Neural crest cell (in vitro differentiated cells): ENCODE data around the gene TP63. TPM values are rescaled to one million over a fixed set of nuclear protein-coding genes. Genes with fewer than 3 reads are reported as not detected.

Experiments used
- DNase-seq: peaks from one replicate; pipeline ENCODE4 v3.0.0; 2021; ENCODE audit warnings: low read depth, mixed read lengths, low spot score
- H3K27ac Mint-ChIP-seq: one replicate; pipeline ENCODE4 v1.8.0; 2021; ENCODE audit warnings: mild to moderate bottlenecking, mixed read lengths; ENCODE audit not compliant: unreplicated experiment
- H3K27me3 Mint-ChIP-seq: 2 replicates; pipeline ENCODE4 v1.8.0; 2021; ENCODE audit warnings: low read depth, mild to moderate bottlenecking, mixed read lengths
- H3K36me3 Mint-ChIP-seq: 2 replicates; pipeline ENCODE4 v1.8.0; 2021; ENCODE audit warnings: low read depth, mild to moderate bottlenecking, mixed read lengths
- H3K4me1 Mint-ChIP-seq: 2 replicates; pipeline ENCODE4 v1.8.0; 2021; ENCODE audit warnings: mixed read lengths
- H3K4me3 Mint-ChIP-seq: one replicate; pipeline ENCODE4 v1.8.0; 2021; ENCODE audit warnings: mild to moderate bottlenecking, mixed read lengths
- H3K9me3 Mint-ChIP-seq: 2 replicates; pipeline ENCODE4 v1.8.0; 2021; ENCODE audit warnings: mixed read lengths
- total RNA-seq: library from RNA; stranded (reverse); gene quantifications from 2 replicates; pipeline ENCODE4 v1.2.1, GENCODE V29; 2021
- TF ChIP-seq, protein P1 (sequence below): fragments of 200-600 bp; sonication (generic); conservative IDR thresholded peaks from 2 replicates; pipeline ENCODE4 v1.5.0; 2021; ENCODE audit warnings: antibody characterized with exemption, mild to moderate bottlenecking

TP63 gene
- total RNA-seq, 1 donor from 2014 or later = 0.21 TPM

DNA sequence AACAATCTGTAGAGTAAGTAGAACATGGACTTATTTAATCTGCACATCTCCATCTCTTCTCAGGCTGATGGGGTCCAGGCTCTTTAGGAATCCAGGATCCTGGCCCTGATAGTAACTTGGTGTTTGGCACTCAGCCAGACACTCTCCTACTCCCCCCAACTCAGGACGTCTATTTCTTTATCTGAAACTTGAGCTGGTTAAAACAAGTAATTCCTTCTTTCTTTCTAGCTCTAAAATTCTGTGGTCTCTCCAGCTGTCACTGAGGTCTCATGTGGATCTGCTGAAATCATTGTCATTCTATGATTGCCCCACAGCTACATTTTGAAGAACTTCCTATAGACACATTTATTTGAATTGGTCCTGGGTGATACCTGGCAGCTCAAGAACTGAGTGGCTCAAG is 59.0 kb downstream of the TP63 start:
- Mint-ChIP-seq H3K27ac (no peak overlapping the region), H3K36me3 (no peaks in the 10 kb centered on the region), H3K4me1 (no peaks in the 10 kb centered on the region), H3K27me3 (no peaks in the 10 kb centered on the region), H3K4me3 (no peak overlapping the region), H3K9me3 (no peaks in the 10 kb centered on the region)
- no peak for DNase-seq
- TF ChIP-seq, protein P1, sequence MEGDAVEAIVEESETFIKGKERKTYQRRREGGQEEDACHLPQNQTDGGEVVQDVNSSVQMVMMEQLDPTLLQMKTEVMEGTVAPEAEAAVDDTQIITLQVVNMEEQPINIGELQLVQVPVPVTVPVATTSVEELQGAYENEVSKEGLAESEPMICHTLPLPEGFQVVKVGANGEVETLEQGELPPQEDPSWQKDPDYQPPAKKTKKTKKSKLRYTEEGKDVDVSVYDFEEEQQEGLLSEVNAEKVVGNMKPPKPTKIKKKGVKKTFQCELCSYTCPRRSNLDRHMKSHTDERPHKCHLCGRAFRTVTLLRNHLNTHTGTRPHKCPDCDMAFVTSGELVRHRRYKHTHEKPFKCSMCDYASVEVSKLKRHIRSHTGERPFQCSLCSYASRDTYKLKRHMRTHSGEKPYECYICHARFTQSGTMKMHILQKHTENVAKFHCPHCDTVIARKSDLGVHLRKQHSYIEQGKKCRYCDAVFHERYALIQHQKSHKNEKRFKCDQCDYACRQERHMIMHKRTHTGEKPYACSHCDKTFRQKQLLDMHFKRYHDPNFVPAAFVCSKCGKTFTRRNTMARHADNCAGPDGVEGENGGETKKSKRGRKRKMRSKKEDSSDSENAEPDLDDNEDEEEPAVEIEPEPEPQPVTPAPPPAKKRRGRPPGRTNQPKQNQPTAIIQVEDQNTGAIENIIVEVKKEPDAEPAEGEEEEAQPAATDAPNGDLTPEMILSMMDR = no peak

DNA sequence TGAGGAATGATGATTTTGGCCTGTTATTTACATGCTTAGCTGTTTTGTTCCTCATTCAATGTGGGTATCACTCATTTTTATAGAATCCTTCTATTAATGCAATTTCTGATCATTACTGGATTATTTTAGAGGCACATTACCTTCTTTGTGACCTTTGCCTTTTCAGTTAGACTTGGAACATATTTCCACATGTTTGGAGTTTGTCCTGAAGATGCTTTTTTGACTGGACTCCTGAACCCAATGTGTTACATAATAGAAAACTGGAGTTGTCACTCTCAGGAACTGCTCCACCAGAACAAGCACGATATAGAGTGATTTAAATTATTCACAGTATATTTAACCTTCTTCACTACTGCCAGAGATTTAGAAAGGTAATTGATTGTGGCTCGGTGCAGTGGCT is 59.5 kb downstream of the TP63 start:
- no peaks in the 10 kb centered on the region for H3K36me3 Mint-ChIP-seq
- no peak overlapping the region for H3K27ac Mint-ChIP-seq
- H3K4me1 Mint-ChIP-seq = no peaks in the 10 kb centered on the region
- no peak overlapping the region for H3K4me3 Mint-ChIP-seq
- no peaks in the 10 kb centered on the region for H3K27me3 Mint-ChIP-seq
- DNase-seq = no peak
- TF ChIP-seq, protein P1 = no peak
- H3K9me3 Mint-ChIP-seq = no peaks in the 10 kb centered on the region

DNA sequence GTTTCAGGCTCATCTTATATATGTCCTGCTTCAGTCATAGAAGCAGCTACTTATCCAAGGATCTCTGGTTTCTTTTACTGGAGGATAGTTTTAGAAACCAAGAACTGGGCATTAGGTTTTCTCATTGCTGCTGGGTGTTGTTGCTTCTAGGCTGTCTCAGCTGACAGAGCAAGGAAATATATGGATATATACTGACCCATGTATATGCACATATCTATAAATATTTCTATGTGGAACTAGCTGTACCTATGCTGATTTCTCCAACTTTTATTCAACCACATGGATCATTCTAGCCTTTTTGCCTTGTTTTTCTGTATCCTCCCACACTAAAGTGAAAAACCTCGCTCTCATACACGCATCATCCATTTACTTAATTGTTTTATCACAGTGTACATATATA is 64.2 kb downstream of the TP63 start:
- no peaks in the 10 kb centered on the region for H3K9me3 Mint-ChIP-seq
- no peaks in the 10 kb centered on the region for H3K4me1 Mint-ChIP-seq
- no peak overlapping the region for H3K4me3 Mint-ChIP-seq

DNA sequence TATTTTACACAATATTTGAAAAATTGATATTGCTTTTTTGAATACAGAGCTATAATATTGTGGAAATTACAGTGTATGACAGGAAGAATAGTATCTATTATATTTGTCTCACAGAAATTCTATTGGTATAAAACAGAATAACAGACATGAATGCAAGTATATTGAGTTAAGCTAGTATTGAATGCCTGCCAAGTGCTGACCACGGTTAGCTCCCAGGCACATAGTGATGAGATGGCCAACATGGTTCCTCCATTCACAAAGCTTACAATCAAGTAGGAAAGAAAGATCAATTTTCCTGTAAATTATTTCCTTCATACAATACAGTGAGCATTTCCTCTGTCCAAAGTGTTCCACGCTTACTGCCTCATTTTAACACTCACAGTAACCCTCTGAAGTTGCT is 67.6 kb downstream of the TP63 start:
- DNase-seq = no peak
- H3K9me3 Mint-ChIP-seq = no peaks in the 10 kb centered on the region
- H3K27ac Mint-ChIP-seq = no peak overlapping the region
- H3K4me3 Mint-ChIP-seq = no peak overlapping the region
- H3K27me3 Mint-ChIP-seq = peaks cover 3% of the 10 kb centered on the region
- H3K4me1 Mint-ChIP-seq = no peaks in the 10 kb centered on the region
- no peaks in the 10 kb centered on the region for H3K36me3 Mint-ChIP-seq
- TF ChIP-seq, protein P1 = no peak

More for the DNA sequence above, 64.2 kb downstream of the TP63 start:
- TF ChIP-seq, protein P1 = no peak
- no peak overlapping the region for H3K27ac Mint-ChIP-seq
- H3K36me3 Mint-ChIP-seq = no peaks in the 10 kb centered on the region
- DNase-seq = no peak
- peaks cover 3% of the 10 kb centered on the region for H3K27me3 Mint-ChIP-seq

DNA sequence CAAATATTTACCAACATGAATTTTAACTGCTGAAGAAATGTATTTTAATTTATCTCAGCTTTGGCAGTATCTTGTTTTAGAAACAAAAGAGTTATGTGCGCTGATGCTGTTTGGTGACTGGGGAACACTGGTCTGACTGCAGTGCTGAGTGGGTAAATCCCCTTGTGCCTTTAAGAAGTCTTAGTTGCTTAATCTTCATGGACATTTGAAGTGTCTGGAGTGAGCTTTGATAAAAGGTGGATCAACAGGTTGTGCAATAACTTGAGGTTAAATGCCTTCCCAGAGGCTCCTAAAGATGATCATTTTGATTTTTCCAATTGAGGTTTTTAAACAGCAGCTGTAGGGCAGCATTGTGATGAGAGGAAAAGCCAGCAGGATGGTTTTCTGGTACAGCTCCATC is 68.7 kb downstream of the TP63 start:
- Mint-ChIP-seq H3K27ac (no peak overlapping the region), H3K4me3 (no peak overlapping the region), H3K9me3 (no peaks in the 10 kb centered on the region), H3K27me3 (peaks cover 3% of the 10 kb centered on the region), H3K36me3 (no peaks in the 10 kb centered on the region), H3K4me1 (no peaks in the 10 kb centered on the region)
- no peak for DNase-seq
- TF ChIP-seq, protein P1 = no peak

DNA sequence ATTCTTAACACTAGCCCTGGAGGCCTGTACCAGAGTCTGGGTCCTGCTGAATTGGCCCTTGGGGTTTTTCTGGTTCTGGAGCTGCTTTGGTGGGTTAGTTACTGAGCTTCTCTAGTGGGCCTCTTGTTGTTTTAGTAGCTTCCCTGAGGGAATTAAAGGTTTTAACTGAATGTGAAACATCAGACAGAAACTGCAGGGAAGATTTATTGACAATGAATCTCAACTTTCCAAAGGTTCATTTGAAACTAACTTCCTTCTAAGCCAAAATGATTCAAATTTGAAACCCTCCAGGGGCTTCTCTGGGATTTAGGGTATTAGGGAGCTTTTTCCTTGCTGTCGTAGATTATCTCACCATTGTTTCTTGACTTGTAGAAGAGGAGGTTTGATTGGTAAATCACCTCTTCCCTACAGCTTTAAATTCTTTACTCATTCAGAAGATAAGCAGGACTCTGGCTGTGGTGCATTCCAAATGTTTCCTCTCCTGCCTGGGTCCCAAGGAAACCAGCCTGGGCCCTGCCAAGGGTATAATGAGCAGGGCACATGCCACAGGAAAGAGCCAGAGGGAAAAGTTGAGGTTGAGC is 71.0 kb downstream of the TP63 start:
- no peak overlapping the region for H3K27ac Mint-ChIP-seq
- peaks cover 3% of the 10 kb centered on the region for H3K27me3 Mint-ChIP-seq
- TF ChIP-seq, protein P1 = no peak
- H3K36me3 Mint-ChIP-seq = no peaks in the 10 kb centered on the region
- H3K4me3 Mint-ChIP-seq = no peak overlapping the region
- no peak for DNase-seq
- no peaks in the 10 kb centered on the region for H3K9me3 Mint-ChIP-seq
- H3K4me1 Mint-ChIP-seq = no peaks in the 10 kb centered on the region
